GM12874 (cell line): ENCODE results near the gene APPBP2.

Experiments
- TF ChIP-seq, protein P1 (sequence below): IDR thresholded peaks from 2 replicates; pipeline ENCODE4 v1.5.1; 2011; ENCODE audit warnings: low read depth, mild to moderate bottlenecking, control low read depth, low read length, moderate library complexity; ENCODE audit not compliant: insufficient read depth

The APPBP2 gene

GRCh38 chr17:60406887-60407286, 119.2 kb downstream of the APPBP2 start:
- TF ChIP-seq, protein P1, sequence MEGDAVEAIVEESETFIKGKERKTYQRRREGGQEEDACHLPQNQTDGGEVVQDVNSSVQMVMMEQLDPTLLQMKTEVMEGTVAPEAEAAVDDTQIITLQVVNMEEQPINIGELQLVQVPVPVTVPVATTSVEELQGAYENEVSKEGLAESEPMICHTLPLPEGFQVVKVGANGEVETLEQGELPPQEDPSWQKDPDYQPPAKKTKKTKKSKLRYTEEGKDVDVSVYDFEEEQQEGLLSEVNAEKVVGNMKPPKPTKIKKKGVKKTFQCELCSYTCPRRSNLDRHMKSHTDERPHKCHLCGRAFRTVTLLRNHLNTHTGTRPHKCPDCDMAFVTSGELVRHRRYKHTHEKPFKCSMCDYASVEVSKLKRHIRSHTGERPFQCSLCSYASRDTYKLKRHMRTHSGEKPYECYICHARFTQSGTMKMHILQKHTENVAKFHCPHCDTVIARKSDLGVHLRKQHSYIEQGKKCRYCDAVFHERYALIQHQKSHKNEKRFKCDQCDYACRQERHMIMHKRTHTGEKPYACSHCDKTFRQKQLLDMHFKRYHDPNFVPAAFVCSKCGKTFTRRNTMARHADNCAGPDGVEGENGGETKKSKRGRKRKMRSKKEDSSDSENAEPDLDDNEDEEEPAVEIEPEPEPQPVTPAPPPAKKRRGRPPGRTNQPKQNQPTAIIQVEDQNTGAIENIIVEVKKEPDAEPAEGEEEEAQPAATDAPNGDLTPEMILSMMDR, result no peak

DNA sequence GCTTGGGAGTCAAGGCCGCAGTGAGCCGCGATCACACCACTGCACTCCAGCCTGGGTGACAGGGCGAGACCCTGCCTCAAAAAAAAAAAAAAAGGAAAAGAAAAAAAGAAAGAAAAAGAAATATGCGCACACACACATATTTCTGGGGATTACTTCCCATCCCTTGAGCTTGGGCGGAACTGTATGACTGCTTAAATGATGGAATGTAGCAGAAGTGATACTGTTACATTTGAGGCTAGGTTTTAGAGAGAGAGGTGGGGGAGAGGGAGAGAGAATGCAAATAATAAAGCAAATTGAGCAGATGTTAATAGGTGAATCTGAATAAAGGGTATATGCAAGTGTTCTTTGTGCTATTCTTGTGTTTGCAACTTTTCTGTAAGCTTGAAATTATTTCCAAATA, 122.1 kb downstream of the APPBP2 start:
- TF ChIP-seq, protein P1, result no peak

DNA sequence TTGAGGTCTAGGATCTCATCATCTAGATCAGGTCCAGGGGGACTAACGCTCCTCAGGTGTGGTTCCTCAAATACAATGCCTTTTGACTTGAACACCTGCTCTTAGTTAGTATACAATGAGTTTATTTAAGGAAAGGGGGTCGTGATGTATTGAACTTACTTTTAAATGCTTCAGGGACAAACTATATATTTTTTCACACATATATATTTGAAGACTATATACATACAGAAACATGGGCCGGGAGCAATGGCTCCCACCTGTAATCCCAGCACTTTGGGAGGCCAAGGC, 122.6 kb downstream of the APPBP2 start:
- TF ChIP-seq, protein P1, result no peak

- TF ChIP-seq, protein P1, result no peak
These were observed 124.2 kb downstream of the APPBP2 start for GRCh38 chr17:60401819-60402218.

DNA sequence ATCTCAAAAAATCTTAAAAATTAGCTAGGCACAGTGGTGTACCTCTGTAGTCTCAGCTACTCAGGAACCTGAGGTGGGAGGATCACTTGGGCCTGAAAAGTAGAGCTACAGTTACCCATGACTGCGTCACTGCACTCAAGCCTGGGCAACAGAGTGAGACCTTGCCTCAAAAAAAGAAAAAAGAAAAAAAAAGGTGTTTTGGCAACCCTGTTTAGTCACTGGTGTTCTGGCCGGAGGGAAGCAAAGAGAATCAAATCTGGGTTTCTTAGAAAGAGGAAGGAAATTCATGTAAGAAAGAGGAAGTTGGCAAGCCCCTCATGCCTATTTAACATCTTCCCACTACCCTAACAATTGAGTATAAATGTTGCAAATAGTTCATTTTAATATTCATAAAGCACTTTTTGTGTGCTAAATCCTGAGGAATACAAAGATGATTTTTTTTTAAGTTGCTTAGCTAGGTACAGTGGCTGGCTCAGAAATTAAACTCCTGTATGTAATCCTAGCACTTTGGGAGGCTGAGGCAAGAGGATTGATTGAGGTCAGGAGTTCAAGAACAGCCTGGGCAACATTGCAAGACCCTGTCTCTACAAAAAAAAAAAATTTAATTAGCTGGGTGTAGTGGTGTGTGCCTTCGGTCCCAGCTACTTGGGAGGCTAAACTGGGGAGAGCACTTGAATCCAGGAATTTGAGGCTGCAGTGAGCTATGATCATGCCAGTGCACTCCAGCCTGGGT, 127.6 kb downstream of the APPBP2 start:
- TF ChIP-seq, protein P1, result no peak

DNA sequence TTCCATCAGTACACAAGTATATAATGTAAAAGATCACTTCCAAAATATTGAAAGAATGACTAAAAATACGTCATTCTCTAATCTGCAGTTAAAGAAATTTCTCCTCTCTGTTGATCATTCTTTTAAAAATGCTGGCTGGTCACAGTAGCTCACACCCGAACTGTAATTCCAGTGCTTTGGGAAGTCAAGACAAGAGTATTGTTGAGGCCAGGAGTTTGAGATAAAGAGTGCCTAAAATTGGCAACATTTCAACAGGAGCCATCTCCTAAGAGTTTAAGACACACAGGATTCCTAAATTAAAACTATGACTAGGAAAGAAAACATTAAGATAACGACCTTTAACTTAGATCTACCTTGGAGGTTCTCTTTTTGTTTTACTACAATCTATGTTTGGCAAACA, 129.6 kb downstream of the APPBP2 start:
- TF ChIP-seq, protein P1, result no peak

DNA sequence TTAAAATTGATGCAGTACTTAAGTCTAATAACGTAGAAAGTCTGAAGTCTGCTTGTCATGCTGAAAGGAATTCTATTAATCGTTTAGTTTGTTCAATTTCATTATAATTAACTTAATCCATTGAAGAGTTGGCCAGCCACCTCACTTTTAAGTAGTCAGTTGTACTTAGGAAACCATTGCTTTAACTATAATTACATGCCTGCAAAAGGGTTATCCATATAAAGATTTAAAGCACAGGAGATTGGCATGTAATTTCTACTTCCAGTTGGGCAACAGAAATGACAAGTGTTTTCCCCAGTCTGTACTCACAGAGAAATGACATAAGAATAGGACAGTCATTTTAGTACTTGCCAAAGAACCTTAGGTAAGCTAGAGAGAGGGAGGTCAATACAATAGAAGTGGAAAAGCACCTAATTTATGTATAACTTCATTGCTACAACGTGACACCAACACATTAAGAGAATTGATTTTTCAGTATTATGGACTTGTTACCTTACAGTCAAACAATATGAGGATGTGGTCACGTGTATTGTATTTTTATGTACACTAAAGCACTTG, 130.5 kb downstream of the APPBP2 start:
- TF ChIP-seq, protein P1, result no peak
